ENCODE data around the gene LARP7.
"Not testable (repeated sequence)": the region's sequence is repeated elsewhere in the genome, so short reads cannot be mapped to it uniquely, and the experiment has no call there.

Gene LARP7

GRCh38 chr4:112636688-112637551 is at the start of gene LARP7, which contains the start of gene ZGRF1:
Gene LARP7, plus strand, starts transcription at chr4:112637143. Its CDS starts 7,527 bp downstream, at chr4:112644670.
Gene ZGRF1, minus strand, starts transcription at chr4:112636909. Its CDS starts 3,733 bp downstream, at chr4:112633176.
- DNase-seq, result peak; percentile 95

- no peak for DNase-seq
These were observed 47.7 kb upstream of the LARP7 start for GRCh38 chr4:112589206-112589605.

- DNase-seq, result no peak
These were observed 45.4 kb upstream of the LARP7 start for GRCh38 chr4:112591593-112591992.

- no peak for DNase-seq
These were observed 44.2 kb upstream of the LARP7 start for GRCh38 chr4:112592717-112593116.

GRCh38 chr4:112593438-112594133 is 43.4 kb upstream of the LARP7 start:
- DNase-seq, result no peak

GRCh38 chr4:112594993-112595392 is 42.0 kb upstream of the LARP7 start:
- DNase-seq, result no peak

- no peak for DNase-seq
These were observed 32.4 kb upstream of the LARP7 start for GRCh38 chr4:112604589-112604988.

- not testable (repeated sequence) for DNase-seq
These were observed 24.1 kb upstream of the LARP7 start for GRCh38 chr4:112612814-112613213.

GRCh38 chr4:112616984-112617383 is 20.0 kb upstream of the LARP7 start:
- no peak for DNase-seq

- no peak for DNase-seq
These were observed 10.7 kb upstream of the LARP7 start for GRCh38 chr4:112626228-112626627.

- no peak for DNase-seq
These were observed 3.3 kb upstream of the LARP7 start for GRCh38 chr4:112633477-112634235.

GRCh38 chr4:112637552-112637866 is 566 bp downstream of the LARP7 start:
- DNase-seq, result no peak

- no peak for DNase-seq
These were observed 5.6 kb downstream of the LARP7 start for GRCh38 chr4:112642526-112642925.

- DNase-seq, result not testable (repeated sequence)
These were observed 7.9 kb downstream of the LARP7 start for GRCh38 chr4:112644595-112645535.

GRCh38 chr4:112645541-112646329 is 8.8 kb downstream of the LARP7 start:
- no peak for DNase-seq

- no peak for DNase-seq
These were observed 9.9 kb downstream of the LARP7 start for GRCh38 chr4:112646632-112647537.

GRCh38 chr4:112647785-112648184 is 10.8 kb downstream of the LARP7 start:
- DNase-seq, result no peak

- no peak for DNase-seq
These were observed 11.5 kb downstream of the LARP7 start for GRCh38 chr4:112648263-112649054.

GRCh38 chr4:112649055-112649408 is 12.1 kb downstream of the LARP7 start:
- DNase-seq, result no peak

- no peak for DNase-seq
These were observed 13.4 kb downstream of the LARP7 start for GRCh38 chr4:112650332-112650731.

Measured in NK-92 treated with Interleukin-12 subunit alpha and Interleukin-12 subunit beta, amount 100 ng/mL, for 24 hours (cell line).